Left hindlimb (tissue), 1 donor: ENCODE results near the gene TRPV2.
A peak's percentile ranks its signal among the peaks of the same experiment; 100 is the strongest.
"Not testable (repeated sequence)": the region's sequence is repeated elsewhere in the genome, so short reads cannot be mapped to it uniquely, and the experiment has no call there.

Experiments used
- DNase-seq: peaks from one replicate; pipeline ENCODE4 v3.0.0-alpha.2; 2018

TRPV2 gene

GRCh38 chr17:16437083-16437482 is 21.7 kb downstream of the TRPV2 start:
- DNase-seq, result no peak

- no peak for DNase-seq
Measured at GRCh38 chr17:16438173-16438556, 22.8 kb downstream of the TRPV2 start.

GRCh38 chr17:16438557-16439302 is 23.4 kb downstream of the TRPV2 start:
- DNase-seq, result peak; percentile 99

- DNase-seq, result no peak
Measured at GRCh38 chr17:16439303-16439791, 24.0 kb downstream of the TRPV2 start.

- DNase-seq, result no peak
Measured at GRCh38 chr17:16439811-16440351, 24.5 kb downstream of the TRPV2 start.

- not testable (repeated sequence) for DNase-seq
Measured at GRCh38 chr17:16440354-16440753, 25.0 kb downstream of the TRPV2 start.

- no peak for DNase-seq
Measured at GRCh38 chr17:16440901-16441629, 25.7 kb downstream of the TRPV2 start.

GRCh38 chr17:16442141-16442540 is 26.8 kb downstream of the TRPV2 start:
- no peak for DNase-seq

GRCh38 chr17:16442594-16443510 is 27.5 kb downstream of the TRPV2 start:
- no peak for DNase-seq

- DNase-seq, result no peak
Measured at GRCh38 chr17:16443511-16444257, 28.3 kb downstream of the TRPV2 start.

- no peak for DNase-seq
Measured at GRCh38 chr17:16444258-16444886, 29.0 kb downstream of the TRPV2 start.

GRCh38 chr17:16446338-16446983 is 31.1 kb downstream of the TRPV2 start:
- DNase-seq, result no peak

- no peak for DNase-seq
Measured at GRCh38 chr17:16447676-16448075, 32.3 kb downstream of the TRPV2 start.

- DNase-seq, result no peak
Measured at GRCh38 chr17:16448490-16448889, 33.1 kb downstream of the TRPV2 start.

- DNase-seq, result no peak
Measured at GRCh38 chr17:16449121-16449570, 33.8 kb downstream of the TRPV2 start.

- DNase-seq, result no peak
Measured at GRCh38 chr17:16450028-16450427, 34.7 kb downstream of the TRPV2 start.

GRCh38 chr17:16452268-16452667 is 36.9 kb downstream of the TRPV2 start:
- not testable (repeated sequence) for DNase-seq

- DNase-seq, result no peak
Measured at GRCh38 chr17:16453493-16453851, 38.1 kb downstream of the TRPV2 start.

- DNase-seq, result no peak
Measured at GRCh38 chr17:16455997-16456741, 40.8 kb downstream of the TRPV2 start.

- DNase-seq, result no peak
Measured at GRCh38 chr17:16456742-16457316, 41.5 kb downstream of the TRPV2 start.
